Stimulated activated CD4-positive, alpha-beta T cell treated with anti-CD3 and anti-CD28 coated beads, Interleukin-1b, Interleukin-23, amount 100 ng/mL, for 4 hours (primary cell): ENCODE data around the gene KCNQ1.

Experiments
- DNase-seq, 2 donors: peaks; one replicate each; pipeline ENCODE4 v3.0.0-alpha.2; 2020; ENCODE audit warnings: low read depth in 2 of 2

Gene KCNQ1

DNA sequence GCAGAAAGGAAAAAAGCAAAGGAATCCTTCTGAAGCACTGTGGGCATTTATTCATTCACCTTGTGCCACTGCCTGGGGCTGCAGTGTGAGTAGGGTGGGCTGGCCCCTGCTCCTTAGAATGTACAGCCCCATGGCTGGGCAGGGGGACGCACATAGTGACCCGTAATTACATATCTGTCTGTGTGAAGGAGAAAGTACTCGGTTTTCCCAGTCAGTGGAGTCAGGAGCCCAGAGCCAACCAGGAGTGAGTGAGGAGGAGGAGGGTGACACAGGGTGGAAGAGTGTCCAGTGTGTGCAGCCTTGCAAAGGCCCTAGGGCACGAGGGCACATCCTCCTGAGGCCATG is 348.9 kb downstream of the KCNQ1 start:
- no peak for DNase-seq

DNA sequence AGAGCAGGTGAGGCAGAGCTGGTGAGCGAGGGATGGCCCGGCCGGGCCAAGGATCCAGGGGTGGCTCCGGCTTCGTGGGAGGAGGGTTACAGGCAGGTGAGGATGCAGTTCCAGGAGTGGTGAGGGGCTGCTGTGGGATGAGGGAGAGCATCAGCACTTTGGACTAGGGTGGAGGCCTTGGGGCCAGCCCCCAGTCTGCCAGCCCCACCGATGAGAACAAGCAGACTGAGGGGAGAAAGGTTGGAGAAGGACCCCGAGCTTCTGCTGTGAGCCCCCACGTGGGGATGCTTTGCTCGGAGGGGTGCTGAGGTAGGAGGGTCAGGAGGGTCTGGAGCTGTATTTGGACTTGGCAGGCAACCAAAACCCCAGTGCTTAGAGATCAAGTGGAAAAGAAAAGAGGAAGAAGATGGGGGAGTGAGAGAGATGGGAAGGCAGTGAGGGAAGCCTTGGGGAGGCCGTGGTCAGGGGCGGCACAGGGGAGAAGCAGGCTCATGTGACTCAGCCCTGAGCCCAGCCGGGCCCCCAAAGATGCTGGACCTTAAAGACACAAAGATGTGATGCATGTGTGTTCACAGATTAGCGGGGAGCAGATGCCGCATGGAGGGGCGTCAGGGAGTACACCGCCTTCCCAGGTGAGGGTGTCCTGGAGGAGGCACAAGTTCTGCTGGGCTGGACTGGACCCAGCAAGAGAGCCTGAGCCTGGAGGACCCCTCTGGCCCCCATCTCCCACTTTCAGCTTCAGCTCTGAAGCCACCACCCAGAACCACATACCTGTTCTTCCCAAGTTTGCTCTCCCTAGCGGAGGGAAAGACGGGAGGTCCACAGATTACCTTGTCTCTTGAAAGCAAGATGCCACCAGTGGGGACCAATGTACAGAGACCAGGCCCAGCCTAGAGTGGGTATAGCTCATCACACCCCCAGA is 349.5 kb downstream of the KCNQ1 start:
- no peak for DNase-seq

DNA sequence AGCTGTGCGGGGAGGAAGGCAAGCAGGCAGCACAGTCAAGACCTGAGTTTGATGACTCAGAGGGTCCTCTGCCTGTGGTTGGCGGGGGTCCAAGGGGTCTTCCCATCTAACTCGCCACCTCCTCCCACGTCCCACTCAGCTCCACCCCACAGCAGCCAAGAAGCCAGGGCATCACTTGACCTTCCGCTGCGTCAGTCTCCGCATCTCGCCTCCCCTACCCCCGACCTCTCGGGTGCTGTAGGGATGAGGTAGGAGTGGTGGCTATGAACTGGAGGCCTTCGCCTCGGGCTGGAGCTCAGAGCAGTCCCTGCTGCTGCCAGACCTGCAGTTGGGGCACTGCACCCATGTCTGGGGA is 350.1 kb downstream of the KCNQ1 start:
- no peak for DNase-seq

DNA sequence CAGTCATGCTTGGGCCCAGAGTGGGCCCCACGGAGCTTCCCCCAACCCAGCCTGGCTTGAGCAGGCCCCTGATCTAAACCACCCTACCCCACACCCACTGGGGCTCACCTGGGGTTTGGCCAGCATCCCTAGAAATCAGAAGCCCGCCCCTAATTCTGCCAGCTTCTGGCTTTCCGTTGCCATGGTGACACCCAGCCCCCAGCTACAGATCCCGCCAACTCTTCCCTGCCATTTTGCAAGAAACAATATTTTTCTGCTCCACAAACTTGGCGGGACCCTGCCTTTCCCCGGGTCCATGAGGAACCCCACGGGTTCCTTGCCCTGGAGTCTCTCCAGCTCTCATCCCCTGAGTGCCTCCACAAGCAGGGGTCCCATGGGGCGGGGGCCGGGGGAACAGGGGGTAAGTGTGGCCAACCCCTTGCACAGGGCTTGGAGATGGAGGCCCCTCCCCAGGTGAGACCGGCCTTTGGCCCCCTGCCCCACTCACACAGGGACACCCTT is 350.7 kb downstream of the KCNQ1 start:
- DNase-seq: no peak

DNA sequence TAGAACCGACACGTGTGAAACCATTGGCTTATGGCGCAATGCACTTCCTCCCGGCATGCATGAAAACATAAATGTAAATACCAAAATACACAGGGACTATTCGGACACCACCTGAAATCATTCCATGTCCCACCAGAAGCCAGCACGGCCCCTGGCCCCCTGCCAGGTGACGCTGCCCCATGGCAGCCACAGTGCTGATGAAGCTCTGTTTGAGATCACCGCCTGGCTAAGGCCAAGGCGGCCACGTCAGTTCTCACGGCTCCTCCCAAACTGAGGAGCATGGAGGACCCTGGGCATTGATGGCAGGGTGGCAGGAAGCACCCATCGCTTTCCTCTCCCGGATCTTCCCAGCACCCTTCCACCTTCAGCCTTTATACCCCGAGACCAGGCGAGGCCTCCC is 351.3 kb downstream of the KCNQ1 start:
- no peak for DNase-seq

DNA sequence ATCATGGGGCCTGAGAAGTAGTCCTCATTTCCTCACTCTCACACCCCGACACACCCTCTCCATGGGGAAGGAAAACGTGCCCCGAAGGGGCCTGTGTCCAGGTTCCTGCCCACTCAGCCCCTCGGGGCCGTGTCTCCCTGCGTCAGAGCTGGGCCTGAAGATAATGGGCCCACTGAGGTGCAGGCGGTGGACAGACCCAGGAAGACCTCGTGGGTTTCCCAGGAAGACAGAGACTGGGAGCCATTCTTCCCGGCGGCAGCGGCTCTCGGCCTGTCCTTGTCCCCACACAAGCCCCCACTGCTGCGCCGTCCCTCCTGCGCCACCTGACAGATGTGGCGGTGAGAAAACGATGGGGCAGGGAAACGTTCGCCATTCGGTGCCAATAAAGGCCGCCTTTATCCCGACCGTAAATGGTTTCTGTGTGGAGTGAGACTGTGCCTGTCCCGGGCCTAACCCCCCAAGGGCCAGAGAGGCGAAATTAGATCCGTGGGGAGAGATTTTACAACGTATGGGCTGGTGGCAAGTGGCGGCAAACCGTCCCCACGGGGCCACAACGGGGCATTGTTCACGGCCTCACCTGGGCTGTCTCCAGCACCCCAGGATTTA is 351.8 kb downstream of the KCNQ1 start:
- no peak for DNase-seq

DNA sequence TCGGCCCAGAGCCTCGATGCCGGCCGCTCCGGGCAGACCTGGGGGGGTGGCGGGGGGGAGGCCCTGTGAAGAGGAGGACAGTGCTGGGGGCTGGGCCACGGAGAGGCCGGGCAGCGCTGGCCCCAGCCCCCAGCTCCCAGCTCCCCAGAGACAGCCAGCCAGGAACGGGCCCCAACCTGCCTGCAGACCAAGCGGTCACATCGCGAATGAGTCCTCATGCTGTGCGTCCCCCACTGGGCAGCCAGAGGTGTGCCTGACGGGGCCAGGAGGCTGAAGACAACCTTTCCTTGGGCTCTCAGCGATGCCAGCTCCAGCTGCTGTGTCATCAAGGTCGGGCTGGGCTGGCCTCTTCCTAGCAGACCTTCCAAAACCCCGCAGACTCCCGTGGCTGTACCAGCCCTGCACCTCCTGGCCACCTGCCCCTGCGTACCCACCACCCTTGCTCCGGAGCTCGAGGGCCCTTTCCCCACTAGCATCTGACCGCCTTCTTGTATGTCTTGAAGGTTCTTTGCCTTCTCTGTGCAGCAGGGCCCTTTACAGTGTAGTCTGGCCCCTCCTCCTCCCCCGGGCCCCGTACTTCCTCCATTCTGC is 352.4 kb downstream of the KCNQ1 start:
- no peak for DNase-seq

DNA sequence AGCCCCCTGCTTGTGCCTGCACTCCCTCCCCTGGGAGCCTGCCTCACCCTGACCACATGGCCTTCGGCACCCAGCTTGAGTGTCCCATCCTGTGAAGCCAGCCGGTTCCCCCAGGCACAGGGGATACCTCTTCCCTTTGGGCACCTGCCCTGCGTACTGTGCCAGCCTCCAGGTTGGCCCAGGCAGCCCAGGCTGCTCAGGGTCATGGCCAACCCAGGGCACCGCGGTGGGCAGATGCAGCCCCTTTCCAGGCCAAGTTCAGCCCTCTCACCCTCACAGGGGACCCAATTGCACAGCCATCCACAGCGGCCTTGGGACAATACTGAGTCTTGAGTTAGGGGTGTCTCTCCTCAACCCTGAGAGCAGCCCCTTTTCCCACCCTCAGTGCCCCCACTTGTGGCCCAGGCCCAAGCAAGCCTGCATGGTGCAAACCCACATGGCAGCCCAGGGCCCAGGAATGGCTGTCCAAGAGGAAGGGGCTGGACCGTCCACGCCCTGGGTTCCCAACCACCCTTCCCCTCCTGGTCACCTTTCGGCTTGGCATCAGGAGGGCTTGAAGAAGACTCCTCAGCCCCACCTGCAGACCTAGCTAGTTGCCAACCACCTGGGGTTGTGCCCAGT is 353.0 kb downstream of the KCNQ1 start:
- DNase-seq: no peak

DNA sequence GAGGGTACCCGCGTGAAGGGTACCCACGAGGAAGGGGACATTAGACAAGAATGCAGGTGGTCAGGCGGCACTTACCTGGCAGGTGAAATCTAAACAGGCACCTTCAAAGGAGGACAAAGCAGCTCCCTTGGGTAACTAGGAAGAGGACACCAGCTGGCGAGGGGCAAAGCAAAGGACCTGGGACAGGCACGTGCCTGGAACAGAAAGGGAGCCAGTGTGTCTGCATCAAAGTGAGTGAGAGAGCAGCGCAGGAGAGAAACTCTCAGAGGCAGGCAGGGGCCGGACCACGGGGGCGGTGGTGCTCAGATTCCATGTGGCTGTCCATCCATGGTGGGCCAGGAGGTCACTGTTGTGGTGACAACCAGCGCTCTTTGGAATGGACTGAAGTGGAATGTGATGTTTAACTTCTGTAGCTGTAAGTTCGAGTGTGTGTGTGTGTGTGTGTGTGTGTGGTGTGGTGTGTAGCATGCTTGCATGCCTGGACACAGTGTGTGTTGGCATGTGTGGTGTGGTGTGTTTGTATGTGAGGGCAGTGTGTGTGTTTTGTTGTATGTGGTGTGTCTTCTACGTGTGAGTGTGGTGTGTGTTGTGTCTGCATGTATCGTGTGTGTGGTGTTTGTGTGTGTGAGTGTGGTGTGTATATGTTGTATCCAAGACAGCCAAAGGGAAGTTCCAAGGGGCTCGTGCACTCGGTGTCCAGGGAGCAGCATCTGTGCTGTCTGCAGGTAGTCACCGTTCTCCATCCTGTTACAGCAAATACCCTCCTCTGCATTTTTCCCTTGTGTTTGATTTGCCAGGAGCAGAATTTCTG is 354.3 kb downstream of the KCNQ1 start:
- DNase-seq: no peak

DNA sequence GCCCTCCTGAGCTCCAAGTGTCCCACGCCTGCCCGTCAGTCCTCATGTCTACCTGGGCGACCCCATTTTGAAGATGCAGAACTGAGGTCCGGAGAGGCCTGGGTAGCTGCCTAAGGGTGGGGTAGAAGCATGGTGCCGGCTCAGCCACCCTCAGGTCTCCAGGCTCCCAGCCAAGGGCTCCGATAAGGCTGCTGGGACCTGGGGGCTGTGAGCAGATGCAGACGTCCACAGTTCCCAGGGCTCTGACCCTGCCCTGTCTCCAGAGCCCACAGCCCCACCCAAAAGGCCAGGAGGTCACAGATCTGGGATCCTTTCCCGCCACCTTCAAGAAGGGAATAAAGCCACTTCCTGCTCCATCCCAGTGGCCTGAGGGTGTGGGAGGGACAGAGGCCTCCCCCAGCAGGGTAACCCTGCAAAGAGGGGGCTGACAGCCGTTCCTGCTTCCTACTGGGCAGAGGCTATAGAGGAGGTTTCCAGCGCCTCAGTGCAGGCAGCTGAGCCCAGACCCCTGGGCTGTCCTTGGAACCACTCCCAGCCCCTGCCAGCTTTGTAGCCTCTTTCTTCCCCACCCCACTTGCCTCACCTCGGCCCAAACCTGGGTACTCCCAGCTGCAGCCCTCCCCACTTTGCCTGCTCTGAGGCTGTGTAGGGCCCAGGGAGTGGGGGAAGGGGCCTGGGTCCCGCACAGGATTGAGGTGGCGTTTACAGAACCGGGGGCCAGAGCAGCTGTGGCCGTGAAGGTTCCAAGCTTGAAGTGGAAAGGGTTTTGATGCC is 355.3 kb downstream of the KCNQ1 start:
- DNase-seq: no peak

DNA sequence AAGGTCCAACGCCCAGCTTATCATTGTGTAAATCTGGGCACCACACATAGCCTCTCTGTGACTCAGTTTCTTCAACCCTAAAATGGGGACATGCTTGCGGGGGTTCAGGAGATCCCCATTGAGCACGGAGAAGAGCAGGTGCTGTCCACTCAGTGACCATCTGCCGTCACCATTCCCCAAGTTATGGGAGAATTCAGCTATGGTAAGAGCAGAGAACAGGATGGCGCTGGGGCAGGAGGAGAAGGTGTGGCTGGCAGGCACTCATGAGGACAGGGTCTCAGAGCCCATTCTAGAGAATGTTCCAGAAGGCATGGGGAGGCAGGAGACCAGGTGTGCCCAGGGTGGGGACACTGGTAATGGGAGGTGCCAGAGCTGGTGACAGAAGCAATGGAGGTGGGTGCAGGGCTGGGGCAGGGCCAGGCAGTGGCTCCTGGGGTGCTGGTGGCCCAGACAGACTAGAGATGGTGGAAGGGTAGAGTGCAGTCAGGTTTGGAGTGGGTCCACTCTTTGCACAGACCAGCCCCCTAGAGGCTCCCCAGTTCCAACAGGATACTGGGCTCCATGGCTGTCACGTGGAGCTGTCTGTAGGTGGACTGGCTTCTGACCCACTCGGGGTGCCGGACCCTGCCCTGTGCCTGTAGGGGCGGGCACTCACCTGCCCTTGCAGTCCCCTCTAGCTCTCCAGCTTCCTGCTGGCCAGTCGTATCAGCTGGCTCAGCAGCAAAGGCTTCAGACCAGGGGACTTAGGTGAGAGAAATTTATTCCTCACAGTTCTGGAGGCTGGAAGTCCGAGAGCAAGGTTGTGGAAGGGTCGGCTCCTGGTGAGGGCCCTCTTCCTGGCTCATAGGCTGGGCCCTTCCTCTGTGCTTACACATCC is 356.1 kb downstream of the KCNQ1 start:
- DNase-seq: no peak

DNA sequence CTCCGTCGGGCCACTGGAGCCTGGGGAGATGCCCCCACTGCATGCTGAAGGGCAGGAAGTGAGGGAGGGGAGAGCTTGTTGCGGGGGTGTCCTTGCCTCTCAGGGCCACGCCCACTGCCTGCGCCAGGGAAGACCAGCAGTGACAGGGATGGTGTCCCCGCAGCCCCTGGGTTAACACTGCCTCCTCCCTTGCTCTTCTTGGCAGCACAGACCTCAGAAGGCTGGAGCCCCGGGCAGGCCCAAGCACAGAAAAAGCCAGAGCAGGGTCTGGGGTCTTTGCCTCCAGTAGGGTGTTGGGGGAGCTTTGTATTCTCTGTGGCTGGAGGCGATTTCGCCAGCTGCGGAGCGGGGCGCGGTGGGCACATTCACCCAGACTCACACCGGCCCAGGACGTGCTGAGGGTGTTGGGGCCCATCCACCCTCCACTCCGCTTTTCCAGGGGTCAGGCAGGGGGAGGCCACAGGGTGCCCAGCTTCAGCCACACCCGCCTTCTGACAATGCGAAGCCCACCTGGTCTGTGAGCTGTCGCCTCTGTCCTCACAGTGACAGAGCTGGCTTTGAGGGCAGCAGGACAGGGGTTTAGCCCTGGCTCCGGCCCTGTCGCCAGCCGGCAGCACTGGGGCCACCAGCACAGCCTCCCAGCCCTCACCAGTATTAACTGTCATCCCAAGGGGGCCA is 357.0 kb downstream of the KCNQ1 start:
- DNase-seq: no peak

DNA sequence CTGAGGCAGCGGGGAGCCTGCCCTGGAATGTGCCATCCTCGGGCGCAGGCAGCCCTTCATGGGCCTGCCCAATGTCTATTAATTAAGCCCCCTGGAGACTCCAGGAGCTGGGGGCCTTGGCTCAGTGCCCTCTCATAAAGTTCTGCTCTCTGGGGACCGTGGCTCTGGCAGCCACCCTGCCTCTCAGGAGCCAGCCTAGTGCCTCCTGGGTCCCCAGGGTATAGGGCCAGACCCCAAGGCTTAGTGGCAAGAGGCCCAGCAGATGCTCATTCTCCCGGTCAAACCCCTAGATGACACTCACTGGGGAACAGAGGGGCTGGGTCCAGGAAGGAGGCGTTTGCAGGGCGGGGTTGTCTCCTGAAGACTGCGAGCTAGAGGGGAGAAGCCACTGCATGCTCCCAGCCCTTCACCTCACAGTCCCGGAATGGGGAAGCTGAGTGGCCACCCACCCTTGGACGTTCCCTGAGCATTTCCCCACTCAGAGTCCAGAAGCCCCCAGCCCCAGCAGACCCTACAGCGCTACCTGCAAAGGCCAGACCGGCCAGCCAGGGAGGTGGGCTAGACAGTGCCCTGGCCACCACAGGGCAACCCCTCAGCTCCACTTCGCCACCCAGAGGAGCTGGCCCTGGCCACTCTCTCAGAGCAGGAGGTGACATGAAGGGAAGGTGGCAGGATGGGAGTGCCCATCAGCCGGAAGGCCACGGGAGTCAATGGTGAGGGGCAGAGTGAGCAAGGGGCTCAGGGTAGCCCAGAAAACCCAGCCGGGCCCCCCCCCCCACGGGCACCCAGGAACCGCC is 357.8 kb downstream of the KCNQ1 start:
- no peak for DNase-seq

DNA sequence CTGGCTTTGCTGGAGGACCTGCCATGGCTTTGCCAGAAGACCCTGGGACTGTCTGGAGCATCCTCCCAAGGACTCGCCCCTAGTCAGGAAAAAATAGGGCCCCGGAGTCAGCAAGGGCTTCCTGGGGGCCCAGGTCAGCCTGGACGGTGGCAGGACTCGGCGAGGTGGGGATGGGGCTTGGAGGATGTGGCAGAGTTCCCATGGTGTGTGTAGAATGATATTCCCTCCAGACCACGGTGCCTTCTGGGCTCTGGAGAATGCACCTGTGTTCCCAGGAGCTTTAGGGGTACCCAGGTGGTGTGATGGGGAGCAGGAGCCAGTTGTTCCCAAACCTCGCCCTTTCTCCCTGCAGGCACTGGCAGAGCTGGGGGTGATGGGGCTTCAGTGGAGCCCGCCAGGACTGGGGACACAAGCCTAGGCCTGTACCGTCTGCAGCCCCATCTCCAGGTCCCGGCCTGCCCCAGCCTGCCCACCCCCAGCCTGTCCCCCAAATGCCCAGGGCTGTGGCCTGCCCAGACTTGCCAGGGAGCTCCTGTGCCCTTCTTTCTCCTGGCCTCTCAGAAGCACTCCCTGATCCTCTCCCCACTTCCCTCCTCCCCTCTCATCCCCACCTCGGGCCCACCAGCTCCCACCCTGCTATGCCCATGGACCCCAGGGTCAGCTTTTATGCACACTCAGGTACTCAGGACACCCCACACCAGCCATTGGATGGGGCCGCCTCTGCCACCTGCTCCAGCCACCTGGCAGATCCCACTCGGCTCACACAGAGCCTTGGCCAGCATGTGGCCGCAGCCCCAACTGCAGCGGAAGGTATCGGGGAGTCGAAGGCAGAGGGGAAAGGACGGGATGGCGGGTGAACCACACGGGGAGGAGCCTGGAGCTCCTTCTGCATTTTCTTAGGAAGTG is 358.6 kb downstream of the KCNQ1 start:
- DNase-seq: no peak

DNA sequence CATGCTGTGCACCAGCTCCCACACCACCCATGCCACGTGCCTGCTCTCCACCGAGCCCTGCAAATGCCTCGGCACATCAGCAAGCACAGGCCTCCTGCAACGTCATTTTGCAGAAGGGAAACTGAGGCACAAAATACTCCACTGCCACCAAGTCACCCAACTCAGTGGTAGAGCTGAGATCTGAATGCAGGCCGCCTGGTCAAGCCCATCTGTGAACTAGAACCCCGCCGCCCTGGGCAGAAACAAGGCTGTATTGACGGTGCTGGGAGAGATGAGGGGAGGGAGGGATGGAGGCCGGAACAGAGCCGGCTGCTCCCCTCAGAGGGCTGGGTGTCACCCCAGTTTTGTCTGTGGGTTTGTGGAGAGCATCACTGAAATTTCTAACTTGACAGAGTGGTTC is 359.4 kb downstream of the KCNQ1 start:
- no peak for DNase-seq

DNA sequence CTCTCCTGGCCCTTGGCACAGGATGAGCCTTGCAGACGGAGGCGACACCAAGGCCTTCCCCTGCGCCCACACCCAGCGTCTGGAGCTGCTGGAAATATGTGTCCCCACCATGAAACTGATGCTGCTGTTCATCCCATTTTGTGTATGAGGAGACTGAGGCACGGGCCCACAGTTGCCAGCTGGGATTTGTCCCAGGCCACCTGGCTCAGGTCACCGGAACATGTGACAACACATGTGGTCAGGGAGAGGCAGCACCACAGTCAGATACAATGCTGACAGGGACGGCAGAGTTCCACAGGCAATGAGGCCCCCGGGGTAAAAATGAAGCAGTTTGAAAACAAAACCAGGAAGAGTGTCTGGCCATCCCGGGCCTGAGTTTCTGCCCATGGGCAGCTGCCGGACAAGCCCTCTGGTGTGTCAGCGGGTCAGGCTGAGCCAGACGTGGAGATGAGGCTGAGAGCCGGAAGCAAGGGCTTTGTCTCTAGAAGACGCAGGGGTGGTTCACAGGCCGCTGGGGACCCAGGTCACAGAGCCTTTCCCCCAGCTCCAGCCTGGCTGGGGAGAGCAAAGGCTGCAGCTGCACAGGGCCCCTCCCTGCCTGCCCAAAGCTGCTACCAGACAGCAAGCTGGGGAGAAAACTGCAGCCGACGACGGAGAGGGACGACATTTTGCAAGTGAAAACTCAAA is 360.0 kb downstream of the KCNQ1 start:
- DNase-seq: no peak
